ENCODE results near the gene AKAP6. TPM values are rescaled to one million over a fixed set of nuclear protein-coding genes. Genes with fewer than 3 reads are reported as not detected.
"Not testable (repeated sequence)": the region's sequence is repeated elsewhere in the genome, so short reads cannot be mapped to it uniquely, and the experiment has no call there.

Gene AKAP6
- total RNA-seq, 1 donor from 2014 or later, result 249 TPM

- intact Hi-C loops (cut with DNase I), result no loop called here
- no peak for DNase-seq (ENCODE audit: low spot score)
Measured at GRCh38 chr14:32734261-32734660, 405.2 kb downstream of the AKAP6 start.

- no peak for DNase-seq (ENCODE audit: low spot score)
Measured at GRCh38 chr14:32737621-32738020, 408.5 kb downstream of the AKAP6 start.

GRCh38 chr14:32738206-32738871, 409.2 kb downstream of the AKAP6 start:
- intact Hi-C loops (cut with DNase I), result no loop called here
- DNase-seq (ENCODE audit: low spot score), result no peak

More at GRCh38 chr14:32737621-32738020, 408.5 kb downstream of the AKAP6 start:
- intact Hi-C loops (cut with DNase I), result no loop called here

GRCh38 chr14:32744811-32745445, 415.8 kb downstream of the AKAP6 start:
- DNase-seq (ENCODE audit: low spot score), result no peak
- intact Hi-C loops (cut with DNase I), result no loop called here

- intact Hi-C loops (cut with DNase I), result no loop called here
- no peak for DNase-seq (ENCODE audit: low spot score)
Measured at GRCh38 chr14:32754209-32754608, 425.1 kb downstream of the AKAP6 start.

- intact Hi-C loops (cut with DNase I), result no loop called here
- DNase-seq (ENCODE audit: low spot score), result no peak
Measured at GRCh38 chr14:32756173-32756572, 427.1 kb downstream of the AKAP6 start.

- no peak for DNase-seq (ENCODE audit: low spot score)
- intact Hi-C loops (cut with DNase I), result no loop called here
Measured at GRCh38 chr14:32756775-32757174, 427.7 kb downstream of the AKAP6 start.

GRCh38 chr14:32757568-32757967, 428.5 kb downstream of the AKAP6 start:
- intact Hi-C loops (cut with DNase I), result no loop called here
- no peak for DNase-seq (ENCODE audit: low spot score)

GRCh38 chr14:32761381-32761968, 432.4 kb downstream of the AKAP6 start:
- intact Hi-C loops (cut with DNase I), result no loop called here
- no peak for DNase-seq (ENCODE audit: low spot score)

- no peak for DNase-seq (ENCODE audit: low spot score)
- intact Hi-C loops (cut with DNase I), result no loop called here
Measured at GRCh38 chr14:32762886-32763285, 433.8 kb downstream of the AKAP6 start.

GRCh38 chr14:32763673-32764072, 434.6 kb downstream of the AKAP6 start:
- no peak for DNase-seq (ENCODE audit: low spot score)
- intact Hi-C loops (cut with DNase I), result no loop called here

GRCh38 chr14:32764131-32764530, 435.0 kb downstream of the AKAP6 start:
- no peak for DNase-seq (ENCODE audit: low spot score)
- intact Hi-C loops (cut with DNase I), result no loop called here

GRCh38 chr14:32770422-32770821, 441.3 kb downstream of the AKAP6 start:
- no peak for DNase-seq (ENCODE audit: low spot score)
- intact Hi-C loops (cut with DNase I), result no loop called here

- DNase-seq (ENCODE audit: low spot score), result no peak
- intact Hi-C loops (cut with DNase I), result no loop called here
Measured at GRCh38 chr14:32774214-32774613, 445.1 kb downstream of the AKAP6 start.

GRCh38 chr14:32779840-32780239, 450.7 kb downstream of the AKAP6 start:
- intact Hi-C loops (cut with DNase I), result no loop called here
- no peak for DNase-seq (ENCODE audit: low spot score)

GRCh38 chr14:32784405-32784804, 455.3 kb downstream of the AKAP6 start:
- no peak for DNase-seq (ENCODE audit: low spot score)
- intact Hi-C loops (cut with DNase I), result no loop called here

GRCh38 chr14:32785585-32785984, 456.5 kb downstream of the AKAP6 start:
- DNase-seq (ENCODE audit: low spot score), result no peak
- intact Hi-C loops (cut with DNase I), result no loop called here

- DNase-seq (ENCODE audit: low spot score), result no peak
- intact Hi-C loops (cut with DNase I), result no loop called here
Measured at GRCh38 chr14:32786886-32787285, 457.8 kb downstream of the AKAP6 start.

GRCh38 chr14:32793033-32793432, 463.9 kb downstream of the AKAP6 start:
- intact Hi-C loops (cut with DNase I); DNase-seq (ENCODE audit: low spot score): not testable (repeated sequence)

- intact Hi-C loops (cut with DNase I), result no loop called here
- DNase-seq (ENCODE audit: low spot score), result no peak
Measured at GRCh38 chr14:32800320-32800719, 471.2 kb downstream of the AKAP6 start.

- intact Hi-C loops (cut with DNase I), result no loop called here
- DNase-seq (ENCODE audit: low spot score), result no peak
Measured at GRCh38 chr14:32802295-32802694, 473.2 kb downstream of the AKAP6 start.
